Loucy (cell line): ENCODE measurements around the gene ARHGAP15.

Experiments used
- EZH2phosphoT487 ChIP-seq: fragments of 200-600 bp; IDR thresholded peaks from 2 replicates; pipeline ENCODE4 v1.6.1; 2018; ENCODE audit warnings: antibody characterized with exemption, mild to moderate bottlenecking, moderate library complexity, borderline replicate concordance
- TF ChIP-seq, protein P1 (sequence below): fragments of 200-600 bp; sonication (generic); conservative IDR thresholded peaks from 2 replicates; pipeline ENCODE4 v1.5.1; 2014; ENCODE audit warnings: mild to moderate bottlenecking, antibody characterized with exemption, low read length

DNA sequence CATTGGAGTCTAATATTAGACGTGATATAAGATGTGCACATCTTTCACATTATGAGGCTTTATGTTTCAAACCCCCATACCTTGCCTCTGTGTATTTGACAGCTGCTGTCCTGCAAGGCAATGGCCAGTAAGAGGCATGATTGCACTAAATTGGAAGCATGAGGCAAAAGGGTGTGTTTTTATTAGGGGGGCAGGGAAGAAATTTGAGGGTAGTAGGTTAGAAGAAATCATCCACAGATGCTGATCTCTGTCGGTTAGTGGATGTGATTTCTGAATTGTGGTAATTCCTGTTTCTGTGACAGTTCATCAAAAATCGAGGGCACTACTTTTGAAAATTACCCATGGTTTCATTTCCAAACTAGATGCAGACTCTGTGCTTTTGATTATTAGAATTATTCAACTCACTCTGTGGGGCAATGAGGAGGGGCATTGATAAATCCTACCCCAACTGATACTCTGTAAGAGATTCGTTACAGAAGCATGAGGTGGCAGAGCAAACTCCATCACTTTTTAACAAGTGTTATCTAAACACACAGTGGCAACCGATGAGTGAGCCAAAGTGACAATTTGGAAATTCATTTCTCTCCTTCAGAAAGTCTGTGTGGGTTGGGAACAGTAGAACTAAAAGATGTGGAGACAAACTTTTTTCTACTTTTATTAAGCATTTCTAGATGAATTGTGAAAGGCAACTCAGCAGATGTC is 453.0 kb downstream of the ARHGAP15 start:
- no peak for TF ChIP-seq EZH2phosphoT487
- TF ChIP-seq, protein P1, sequence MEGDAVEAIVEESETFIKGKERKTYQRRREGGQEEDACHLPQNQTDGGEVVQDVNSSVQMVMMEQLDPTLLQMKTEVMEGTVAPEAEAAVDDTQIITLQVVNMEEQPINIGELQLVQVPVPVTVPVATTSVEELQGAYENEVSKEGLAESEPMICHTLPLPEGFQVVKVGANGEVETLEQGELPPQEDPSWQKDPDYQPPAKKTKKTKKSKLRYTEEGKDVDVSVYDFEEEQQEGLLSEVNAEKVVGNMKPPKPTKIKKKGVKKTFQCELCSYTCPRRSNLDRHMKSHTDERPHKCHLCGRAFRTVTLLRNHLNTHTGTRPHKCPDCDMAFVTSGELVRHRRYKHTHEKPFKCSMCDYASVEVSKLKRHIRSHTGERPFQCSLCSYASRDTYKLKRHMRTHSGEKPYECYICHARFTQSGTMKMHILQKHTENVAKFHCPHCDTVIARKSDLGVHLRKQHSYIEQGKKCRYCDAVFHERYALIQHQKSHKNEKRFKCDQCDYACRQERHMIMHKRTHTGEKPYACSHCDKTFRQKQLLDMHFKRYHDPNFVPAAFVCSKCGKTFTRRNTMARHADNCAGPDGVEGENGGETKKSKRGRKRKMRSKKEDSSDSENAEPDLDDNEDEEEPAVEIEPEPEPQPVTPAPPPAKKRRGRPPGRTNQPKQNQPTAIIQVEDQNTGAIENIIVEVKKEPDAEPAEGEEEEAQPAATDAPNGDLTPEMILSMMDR, result peak; percentile 19; the same call in 1 of the 2 replicates
